ENCODE results near the gene ARIH2.

DNA sequence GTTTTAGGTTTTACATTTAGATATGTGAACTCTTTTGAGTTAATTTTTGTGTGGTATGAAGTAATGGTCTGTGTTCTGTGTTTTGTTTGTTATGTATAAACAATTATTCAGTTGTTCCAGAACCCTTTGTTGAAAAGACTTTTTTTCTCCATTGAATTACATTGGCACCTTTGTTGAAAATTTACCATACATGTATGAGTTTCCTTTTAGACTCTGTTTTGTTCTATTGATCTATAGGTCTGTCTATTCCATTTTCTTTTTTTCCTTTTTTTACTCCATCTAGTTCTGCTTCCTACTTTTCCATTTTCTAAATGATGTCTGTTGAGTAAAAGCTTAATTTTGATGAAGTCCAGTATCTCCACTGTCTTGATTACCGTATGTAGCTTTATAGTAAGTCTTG, 31.4 kb downstream of the ARIH2 start:
- no peak for TF ChIP-seq POLR2A (IDR thresholded peaks at IDR 0.05)
- no peak for TF ChIP-seq POLR2AphosphoS5 (IDR thresholded peaks at IDR 0.05)
